ENCODE measurements around the gene DENND2C.

Gene DENND2C

GRCh38 chr1:114670083-114671010 is 498 bp upstream of the DENND2C start:
- peak; percentile 85 for DNase-seq (ENCODE audit: low read depth)
- peak overlapping the region; percentile 81 for H3K4me3 ChIP-seq (ENCODE audit: control insufficient read depth, low read depth, low read length)
- no peak for TF ChIP-seq CTCF (conservative IDR thresholded peaks at IDR 0.05; ENCODE audit: control insufficient read depth, insufficient read depth, low read depth, low read length)

- peak; percentile 67 for DNase-seq (ENCODE audit: low read depth)
- peak overlapping the region; percentile 81 for H3K4me3 ChIP-seq (ENCODE audit: control insufficient read depth, low read depth, low read length)
- no peak for TF ChIP-seq CTCF (conservative IDR thresholded peaks at IDR 0.05; ENCODE audit: control insufficient read depth, insufficient read depth, low read depth, low read length)
These were observed 876 bp downstream of the DENND2C start for GRCh38 chr1:114668784-114669561.

GRCh38 chr1:114668373-114668772 is 1.5 kb downstream of the DENND2C start:
- no peak for TF ChIP-seq CTCF (conservative IDR thresholded peaks at IDR 0.05; ENCODE audit: control insufficient read depth, insufficient read depth, low read depth, low read length)
- DNase-seq (ENCODE audit: low read depth) = no peak
- no peak overlapping the region for H3K4me3 ChIP-seq (ENCODE audit: control insufficient read depth, low read depth, low read length)

GRCh38 chr1:114666954-114667353 is 2.9 kb downstream of the DENND2C start:
- no peak for TF ChIP-seq CTCF (conservative IDR thresholded peaks at IDR 0.05; ENCODE audit: control insufficient read depth, insufficient read depth, low read depth, low read length)
- no peak overlapping the region for H3K4me3 ChIP-seq (ENCODE audit: control insufficient read depth, low read depth, low read length)
- DNase-seq (ENCODE audit: low read depth) = no peak

GRCh38 chr1:114660238-114660637 is 9.6 kb downstream of the DENND2C start:
- DNase-seq (ENCODE audit: low read depth) = no peak
- no peak overlapping the region for H3K4me3 ChIP-seq (ENCODE audit: control insufficient read depth, low read depth, low read length)
- TF ChIP-seq CTCF (conservative IDR thresholded peaks at IDR 0.05; ENCODE audit: control insufficient read depth, insufficient read depth, low read depth, low read length) = no peak

- no peak for TF ChIP-seq CTCF (conservative IDR thresholded peaks at IDR 0.05; ENCODE audit: control insufficient read depth, insufficient read depth, low read depth, low read length)
- DNase-seq (ENCODE audit: low read depth) = no peak
- H3K4me3 ChIP-seq (ENCODE audit: control insufficient read depth, low read depth, low read length) = no peak overlapping the region
These were observed 18.0 kb downstream of the DENND2C start for GRCh38 chr1:114651893-114652292.
